SK-N-SH (cell line): ENCODE measurements around the gene ARSJ. TPM values are rescaled to one million over a fixed set of nuclear protein-coding genes. Genes with fewer than 3 reads are reported as not detected.

Experiments
- CTCF ChIA-PET: fragments of 300-600, 350-600 bp; formaldehyde crosslinking; extraction: SDS; loops from one replicate; lab custom pipeline; 2021; lab: Yijun Ruan, JAX
- POLR2A ChIA-PET: fragments of 350-600 bp; sonication (Branson Sonifier 250); formaldehyde crosslinking; extraction: SDS; loops from one replicate; lab custom pipeline; 2020; ENCODE audit warnings: antibody characterized with exemption, inconsistent platforms; lab: Yijun Ruan, JAX
- DNase-seq: peaks from one replicate; pipeline ENCODE4 v3.0.0; 2012
- H2AFZ ChIP-seq: fragments of 200-600 bp; sonication (generic); 2 replicates; pipeline ENCODE4 v1.8.1; 2016; ENCODE audit warnings: antibody characterized with exemption, mild to moderate bottlenecking, low read depth
- H3F3A ChIP-seq: fragments of 200-600 bp; sonication (generic); replicated peaks from 2 replicates; pipeline ENCODE3; 2016; ENCODE audit warnings: antibody characterized with exemption, mild to moderate bottlenecking; ENCODE audit not compliant: insufficient read depth
- H3K27ac ChIP-seq, 2 experiments: fragments of 200-500 bp in 1 of 2; fragments of 200-600 bp in 1 of 2; sonication (Bioruptor generic) in 1 of 2; sonication (generic), shearing (Covaris generic) in 1 of 2; 2 replicates each; pipeline versions ENCODE4 v1.5.1 to v1.6.1; 2014 to 2016; ENCODE audit warnings: low read depth in 2 of 2, inconsistent platforms in 1 of 2, low read length in 1 of 2, mild to moderate bottlenecking in 1 of 2, mixed read lengths in 1 of 2
- H3K27me3 ChIP-seq: fragments of 200-600 bp; sonication (generic), shearing (Covaris generic); 2 replicates; pipeline ENCODE4 v1.6.1; 2016; ENCODE audit warnings: mixed run types; ENCODE audit not compliant: insufficient read depth
- H3K36me3 ChIP-seq, 2 experiments: fragments of 200-500 bp in 1 of 2; fragments of 200-600 bp in 1 of 2; sonication (Bioruptor generic) in 1 of 2; sonication (generic) in 1 of 2; replicated peaks in 1 of 2; 2 replicates each; pipeline versions ENCODE3 to v1.5.1; 2014 to 2016; ENCODE audit warnings: low read length in 1 of 2, mild to moderate bottlenecking in 1 of 2; ENCODE audit not compliant: insufficient read depth in 2 of 2, control insufficient read depth in 1 of 2
- H3K4me1 ChIP-seq, 2 experiments: fragments of 200-500 bp in 1 of 2; fragments of 200-600 bp in 1 of 2; sonication (Bioruptor generic) in 1 of 2; sonication (generic), shearing (Covaris generic) in 1 of 2; 2 replicates each; pipeline versions ENCODE4 v1.5.1 to v1.6.1; 2014 to 2016; ENCODE audit warnings: low read depth in 1 of 2, low read length in 1 of 2, mixed run types in 1 of 2; ENCODE audit not compliant: insufficient read depth in 2 of 2, control insufficient read depth in 1 of 2
- H3K4me2 ChIP-seq: fragments of 200-600 bp; sonication (generic), shearing (Covaris generic); 2 replicates; pipeline ENCODE4 v1.6.1; 2017; ENCODE audit warnings: mixed run types
- H3K4me3 ChIP-seq, 2 experiments: fragments of 200-500 bp in 1 of 2; fragments of 200-600 bp in 1 of 2; sonication (Bioruptor generic) in 1 of 2; sonication (generic), shearing (Covaris generic) in 1 of 2; 2 replicates each; pipeline versions ENCODE4 v1.5.1 to v1.8.1; 2014 to 2016; ENCODE audit warnings: low read depth in 2 of 2, inconsistent platforms in 1 of 2, low read length in 1 of 2, mild to moderate bottlenecking in 1 of 2, mixed read lengths in 1 of 2, moderate library complexity in 1 of 2
- H3K79me2 ChIP-seq: fragments of 200-600 bp; sonication (generic); 2 replicates; pipeline ENCODE4 v1.8.1; 2017; ENCODE audit warnings: mild to moderate bottlenecking; ENCODE audit not compliant: insufficient read depth
- H3K9ac ChIP-seq: fragments of 200-600 bp; sonication (generic); 2 replicates; pipeline ENCODE4 v1.6.1; 2017; ENCODE audit warnings: mixed run types
- H3K9me2 ChIP-seq: fragments of 200-600 bp; sonication (generic); 2 replicates; pipeline ENCODE4 v1.6.1; 2017; ENCODE audit warnings: mixed run types
- H3K9me3 ChIP-seq: fragments of 200-600 bp; sonication (generic); 2 replicates; pipeline ENCODE4 v1.6.1; 2017; ENCODE audit warnings: mixed run types, mild to moderate bottlenecking, moderate library complexity
- H4K20me1 ChIP-seq: fragments of 200-600 bp; sonication (generic); 2 replicates; pipeline ENCODE4 v1.6.1; 2017; ENCODE audit warnings: mild to moderate bottlenecking, mixed run types; ENCODE audit not compliant: insufficient read depth
- CHD2 ChIP-seq: fragments of 150-350 bp; IDR thresholded peaks from 2 replicates; pipeline ENCODE4 v1.6.1; 2018; ENCODE audit warnings: low read length; ENCODE audit not compliant: partially characterized antibody
- ELF1 ChIP-seq: IDR thresholded peaks from 2 replicates; pipeline ENCODE4 v1.4.0; 2012
- EZH2phosphoT487 ChIP-seq: fragments of 200-600 bp; sonication (generic); IDR thresholded peaks from 2 replicates; pipeline ENCODE4 v1.6.1; 2017; ENCODE audit warnings: low read depth, mixed run types, mild to moderate bottlenecking, antibody characterized with exemption, moderate library complexity, borderline replicate concordance
- GABPA ChIP-seq: IDR thresholded peaks from 2 replicates; pipeline ENCODE4 v1.4.0; 2012; ENCODE audit warnings: low read depth, mild to moderate bottlenecking
- GATA2 ChIP-seq: sonication (generic); formaldehyde crosslinking; IDR thresholded peaks from 2 replicates; pipeline ENCODE4 v1.5.0; 2020; ENCODE audit warnings: mild to moderate bottlenecking, missing genetic modification reagents
- JUND ChIP-seq: IDR thresholded peaks from 2 replicates; pipeline ENCODE4 v1.4.0; 2012
- MEF2A ChIP-seq: IDR thresholded peaks from 2 replicates; pipeline ENCODE4 v1.4.0; 2012; ENCODE audit warnings: low read depth, borderline replicate concordance
- MXI1 ChIP-seq: IDR thresholded peaks from 2 replicates; pipeline ENCODE4 v1.6.1; 2012; ENCODE audit warnings: mild to moderate bottlenecking, low read depth, low read length, improper control_type of control experiment
- POLR2AphosphoS5 ChIP-seq: IDR thresholded peaks from 2 replicates; pipeline ENCODE4 v1.6.1; 2012; ENCODE audit warnings: low read depth, low read length
- REST ChIP-seq: IDR thresholded peaks from 2 replicates; pipeline ENCODE4 v1.6.1; 2012; ENCODE audit warnings: mild to moderate bottlenecking, low read depth, low read length, moderate library complexity
- RFX5 ChIP-seq: IDR thresholded peaks from 2 replicates; pipeline ENCODE4 v1.6.1; 2012; ENCODE audit warnings: mild to moderate bottlenecking, improper control_type of control experiment, low read length
- RXRA ChIP-seq: IDR thresholded peaks from 2 replicates; pipeline ENCODE4 v1.4.0; 2012; ENCODE audit warnings: low read depth, mild to moderate bottlenecking, borderline replicate concordance
- SIN3A ChIP-seq: IDR thresholded peaks from 2 replicates; pipeline ENCODE4 v1.6.1; 2012; ENCODE audit warnings: low read depth, mild to moderate bottlenecking, low read length, moderate library complexity, borderline replicate concordance
- SMC3 ChIP-seq: IDR thresholded peaks from 2 replicates; pipeline ENCODE4 v1.6.1; 2012; ENCODE audit warnings: low read depth, low read length, improper control_type of control experiment
- TCF12 ChIP-seq: IDR thresholded peaks from 2 replicates; pipeline ENCODE4 v1.4.0; 2012
- WGBS: methylation state at CpG from one replicate; pipeline ENCODE4 v1.1.6; 2017; ENCODE audit warnings: low lambda C conversion rate; 5-methylcytosine and 5-hydroxymethylcytosine counted together
- polyA plus RNA-seq, 3 experiments: library from polyadenylated mRNA; depleted of rRNA; stranded (reverse); fragments of >200 nt; gene quantifications; 2 replicates each; pipeline ENCODE4 v1.2.3, GENCODE V29; 2012

The ARSJ gene
- polyA plus RNA-seq, 1 of the 3 experiments (the other 2 are of a cell fraction) = 30.4 TPM

- POLR2A ChIA-PET = no interaction called here
- Histone ChIP-seq H3K9me3 (no peaks in the 10 kb centered on the region), H2AFZ (no peak overlapping the region), H3F3A (peaks cover 12% of the 10 kb centered on the region), H3K4me3 (no peak overlapping the region), H3K4me2 (no peak overlapping the region), H3K27me3 (no peaks in the 10 kb centered on the region), H3K27ac (no peak overlapping the region), H3K79me2 (no peaks in the 10 kb centered on the region), H3K4me1 (peaks cover 0 to 16% of the 10 kb centered on the region in 2 experiments; a peak in 1 of 4 replicates), H3K36me3 (no peaks in the 10 kb centered on the region), H3K9me2 (no peaks in the 10 kb centered on the region), H3K9ac (no peak overlapping the region), H4K20me1 (no peaks in the 10 kb centered on the region)
- no peak for DNase-seq
- CTCF ChIA-PET = interaction anchor here (0.7 kb wide), 1 partner anchor 226 kb away, joined by 3 read pairs; no protein-coding TSS in a partner anchor
- TF ChIP-seq REST = no peak
- no peak for TF ChIP-seq RXRA
- TF ChIP-seq TCF12 = no peak
- 81% methylated on average over 4 of the region's 4 CpGs for WGBS
These were observed 109.6 kb downstream of the ARSJ start for GRCh38 chr4:113869743-113870375.

- Histone ChIP-seq H3K4me1 (peaks cover 0 to 4% of the 10 kb centered on the region in 2 experiments; a peak in 1 of 4 replicates), H3K9me2 (no peaks in the 10 kb centered on the region), H2AFZ (no peak overlapping the region), H3K27ac (no peak overlapping the region), H3K4me2 (no peak overlapping the region), H3K27me3 (no peaks in the 10 kb centered on the region), H3K79me2 (no peaks in the 10 kb centered on the region), H3F3A (peaks cover 5% of the 10 kb centered on the region), H3K9me3 (no peaks in the 10 kb centered on the region; the same call in 1 of the 2 replicates), H3K36me3 (no peaks in the 10 kb centered on the region), H3K9ac (no peak overlapping the region), H4K20me1 (no peaks in the 10 kb centered on the region), H3K4me3 (no peak overlapping the region)
- TF ChIP-seq MXI1 (no peak), JUND (no peak), ELF1 (no peak), GATA2 (CRISPR knock-in tag) (no peak), RFX5 (no peak), MEF2A (no peak), EZH2phosphoT487 (no peak), POLR2AphosphoS5 (no peak), SIN3A (no peak), SMC3 (no peak), CHD2 (no peak), GABPA (no peak)
- ChIA-PET CTCF (no interaction called here), POLR2A (no interaction called here)
- WGBS = 77% methylated on average over 2 of the region's 2 CpGs
- DNase-seq = no peak
These were observed 112.8 kb downstream of the ARSJ start for GRCh38 chr4:113866611-113867010.
